CD14-positive monocyte (primary cell): Measurements from ENCODE around the gene SP110. TPM values are rescaled to one million over a fixed set of nuclear protein-coding genes. Genes with fewer than 3 reads are reported as not detected.

Source experiments
- DNase-seq, 3 donors: peaks; one replicate each; pipeline ENCODE4 v3.0.0-alpha.2; 2011 to 2022
- H2AFZ ChIP-seq: 2 replicates; pipeline ENCODE4 v1.6.0; 2012; ENCODE audit warnings: mild to moderate bottlenecking, low read depth, low read length, inconsistent platforms; ENCODE audit not compliant: insufficient read depth, poor library complexity, severe bottlenecking
- H3K27ac ChIP-seq, 2 donors: 1 replicate in 1 of 2; 2 replicates in 1 of 2; pipeline ENCODE4 v1.5.1; 2012 to 2013; ENCODE audit warnings: low read length in 2 of 2, control low read depth in 1 of 2, inconsistent platforms in 1 of 2, low read depth in 1 of 2, mild to moderate bottlenecking in 1 of 2
- H3K27me3 ChIP-seq, 2 donors: one replicate each; pipeline versions ENCODE4 v1.6.0 to v1.6.1; 2011 to 2013; ENCODE audit warnings: low read length in 2 of 2; ENCODE audit not compliant: control insufficient read depth in 2 of 2, insufficient read depth in 2 of 2
- H3K36me3 ChIP-seq, 2 donors: replicated peaks in 1 of 2; 1 replicate in 1 of 2; 2 replicates in 1 of 2; pipeline versions ENCODE4 v1.5.1 to v1.6.1; 2012 to 2013; ENCODE audit warnings: low read length in 2 of 2, control low read depth in 1 of 2, inconsistent platforms in 1 of 2, mild to moderate bottlenecking in 1 of 2; ENCODE audit not compliant: insufficient read depth in 2 of 2, control insufficient read depth in 1 of 2
- H3K4me1 ChIP-seq, 2 donors: 1 replicate in 1 of 2; 2 replicates in 1 of 2; pipeline versions ENCODE4 v1.5.1 to v1.6.1; 2012 to 2013; ENCODE audit warnings: low read length in 2 of 2, control low read depth in 1 of 2, inconsistent platforms in 1 of 2, mild to moderate bottlenecking in 1 of 2, moderate library complexity in 1 of 2; ENCODE audit not compliant: insufficient read depth in 2 of 2, control insufficient read depth in 1 of 2
- H3K4me2 ChIP-seq: replicated peaks from 2 replicates; pipeline ENCODE3; 2012; ENCODE audit warnings: low read length, moderate library complexity, mild to moderate bottlenecking; ENCODE audit not compliant: poor library complexity, severe bottlenecking; ENCODE audit errors: extremely low read depth
- H3K4me3 ChIP-seq, 3 experiments: fragments of 200-600 bp in 1 of 3; sonication (generic) in 1 of 3; replicated peaks in 1 of 3; 1 replicate in 2 of 3; 2 replicates in 1 of 3; pipeline ENCODE4 v1.5.1; 2011 to 2013; ENCODE audit warnings: low read length in 3 of 3, mild to moderate bottlenecking in 3 of 3, control low read depth in 2 of 3, low read depth in 2 of 3, inconsistent platforms in 1 of 3, moderate library complexity in 1 of 3
- H3K79me2 ChIP-seq: 2 replicates; pipeline ENCODE4 v1.6.0; 2012; ENCODE audit warnings: mild to moderate bottlenecking, control low read depth, inconsistent platforms, low read length, moderate library complexity; ENCODE audit not compliant: insufficient read depth
- H3K9ac ChIP-seq: 2 replicates; pipeline ENCODE4 v1.6.0; 2017; ENCODE audit warnings: low read length, mild to moderate bottlenecking; ENCODE audit not compliant: insufficient read depth, poor library complexity, severe bottlenecking
- H3K9me3 ChIP-seq, 2 donors: replicated peaks in 1 of 2; 1 replicate in 1 of 2; 2 replicates in 1 of 2; pipeline versions ENCODE4 v1.5.1 to v1.6.1; 2012 to 2013; ENCODE audit warnings: low read length in 2 of 2, control low read depth in 1 of 2; ENCODE audit not compliant: control insufficient read depth in 1 of 2, insufficient read depth in 1 of 2
- H4K20me1 ChIP-seq: 2 replicates; pipeline ENCODE4 v1.6.0; 2012; ENCODE audit warnings: mild to moderate bottlenecking, low read length, control low read depth, moderate library complexity; ENCODE audit not compliant: insufficient read depth
- H3K27ac Mint-ChIP-seq, 7 donors: one replicate each; pipeline ENCODE4 v1.8.0; 2020; ENCODE audit warnings: mild to moderate bottlenecking in 7 of 7, mixed read lengths in 7 of 7, moderate library complexity in 6 of 7, inconsistent platforms in 2 of 7
- H3K27me3 Mint-ChIP-seq, 3 donors: one replicate each; pipeline ENCODE4 v1.8.0; 2021 to 2022; ENCODE audit warnings: low read depth in 3 of 3, mild to moderate bottlenecking in 3 of 3, mixed read lengths in 3 of 3, moderate library complexity in 3 of 3, inconsistent platforms in 1 of 3
- H3K36me3 Mint-ChIP-seq, 2 donors: one replicate each; pipeline ENCODE4 v1.8.0; 2020; ENCODE audit warnings: mixed read lengths in 2 of 2, inconsistent platforms in 1 of 2, mild to moderate bottlenecking in 1 of 2
- H3K4me1 Mint-ChIP-seq: one replicate; pipeline ENCODE4 v1.8.0; 2020; ENCODE audit warnings: mild to moderate bottlenecking, mixed read lengths
- H3K4me3 Mint-ChIP-seq, 2 donors: one replicate each; pipeline ENCODE4 v1.8.0; 2020; ENCODE audit warnings: mild to moderate bottlenecking in 2 of 2, mixed read lengths in 2 of 2, moderate library complexity in 1 of 2
- H3K9me3 Mint-ChIP-seq, 7 donors: one replicate each; pipeline ENCODE4 v1.8.0; 2020 to 2022; ENCODE audit warnings: mixed read lengths in 7 of 7, mild to moderate bottlenecking in 6 of 7, moderate library complexity in 6 of 7, inconsistent platforms in 2 of 7
- CTCF ChIP-seq: fragments of 200-600 bp; IDR thresholded peaks from one replicate; pipeline ENCODE4 v1.8.0; 2022; ENCODE audit warnings: antibody characterized with exemption, mild to moderate bottlenecking
- WGBS: methylation state at CpG from one replicate; pipeline ENCODE4 v1.1.5; 2013; ENCODE audit warnings: missing lambda C conversion rate; ENCODE audit not compliant: insufficient coverage; 5-methylcytosine and 5-hydroxymethylcytosine counted together
- intact Hi-C, 2 donors: fragments of 100-400 bp; cut with micrococcal nuclease; formaldehyde crosslinking; loops; one replicate each; pipeline versions ENCODE4 v1.15.0 to v1.15.1; 2023
- polyA plus RNA-seq, 3 donors: library from polyadenylated mRNA; depleted of rRNA in 1 of 3; unstranded in 2 of 3; stranded (reverse) in 1 of 3; fragments of 300-500 nt in 2 of 3; fragments of >200 nt in 1 of 3; fragmentation: Illumina TruSeq in 2 of 3; gene quantifications; 1 replicate in 2 of 3; 2 replicates in 1 of 3; pipeline ENCODE4 v1.2.3, GENCODE V29; 2012 to 2021

The SP110 gene
- polyA plus RNA-seq, 3 donors, result 39.1 to 66.1 (median 65.5) TPM

- H3K4me1 ChIP-seq, result peaks cover 15 to 16% of the 10 kb centered on the region in 2 donors
- no peak overlapping the region for H3K4me3 ChIP-seq
- no peak for DNase-seq
- no CpG with 5 or more reads among the region's 2 CpGs for WGBS
- H4K20me1 ChIP-seq, result no peaks in the 10 kb centered on the region
- Mint-ChIP-seq H3K27me3 (peaks cover 0 to 4% (median 0%) of the 10 kb centered on the region in 3 donors), H3K4me3 (no peak overlapping the region), H3K27ac (no peak overlapping the region), H3K36me3 (peaks cover 6% of the 10 kb centered on the region in 2 donors), H3K4me1 (peaks cover 23% of the 10 kb centered on the region), H3K9me3 (peaks cover 2 to 20% (median 9%) of the 10 kb centered on the region in 7 donors)
- H3K27ac ChIP-seq, result no peak overlapping the region
- no peak overlapping the region for H3K4me2 ChIP-seq
- no peaks in the 10 kb centered on the region for H3K79me2 ChIP-seq
- H3K9ac ChIP-seq, result no peak overlapping the region
- no peaks in the 10 kb centered on the region for H3K9me3 ChIP-seq
- intact Hi-C loops, result no loop called here
- TF ChIP-seq CTCF, result no peak
- no peaks in the 10 kb centered on the region for H3K36me3 ChIP-seq
- H2AFZ ChIP-seq, result no peak overlapping the region
- H3K27me3 ChIP-seq, result no peaks in the 10 kb centered on the region
These were observed 10.9 kb upstream of the SP110 start for GRCh38 chr2:230230496-230231200.

- H3K4me2 ChIP-seq, result no peak overlapping the region
These were observed 10.3 kb upstream of the SP110 start for GRCh38 chr2:230230087-230230486.

More at GRCh38 chr2:230230087-230230486, 10.3 kb upstream of the SP110 start:
- Mint-ChIP-seq H3K27me3 (peaks cover 0 to 4% (median 0%) of the 10 kb centered on the region in 3 donors), H3K36me3 (peaks cover 6% of the 10 kb centered on the region in 2 donors), H3K9me3 (peaks cover 2 to 19% (median 9%) of the 10 kb centered on the region in 7 donors), H3K4me1 (peaks cover 29% of the 10 kb centered on the region), H3K4me3 (no peak overlapping the region), H3K27ac (peak overlapping the region in 1 of 7 donors; percentile 61)
- H3K4me1 ChIP-seq, result peaks cover 20 to 22% of the 10 kb centered on the region in 2 donors
- intact Hi-C loops, result no loop called here
- no peak overlapping the region for H3K9ac ChIP-seq
- H3K9me3 ChIP-seq, result no peaks in the 10 kb centered on the region
- H2AFZ ChIP-seq, result no peak overlapping the region
- WGBS, result no CpG with 5 or more reads among the region's 3 CpGs
- H3K27ac ChIP-seq, result no peak overlapping the region
- TF ChIP-seq CTCF, result no peak
- no peak overlapping the region for H3K4me3 ChIP-seq
- no peaks in the 10 kb centered on the region for H4K20me1 ChIP-seq
- H3K27me3 ChIP-seq, result no peaks in the 10 kb centered on the region
- no peaks in the 10 kb centered on the region for H3K79me2 ChIP-seq
- H3K36me3 ChIP-seq, result no peaks in the 10 kb centered on the region
- DNase-seq, result peak in 2 of 3 donors; percentile 38 to 59
